GM21360 (cell line): ENCODE data around the gene KRT10.
"Not testable (repeated sequence)": the region's sequence is repeated elsewhere in the genome, so short reads cannot be mapped to it uniquely, and the experiment has no call there.

Source experiments
- ATAC-seq: cut with Tn5 transposase; IDR thresholded peaks from one replicate; pipeline ENCODE4 v1.9.1; 2021; ENCODE audit warnings: mild to moderate bottlenecking, moderate library complexity; ENCODE audit not compliant: unreplicated experiment

The KRT10 gene

DNA sequence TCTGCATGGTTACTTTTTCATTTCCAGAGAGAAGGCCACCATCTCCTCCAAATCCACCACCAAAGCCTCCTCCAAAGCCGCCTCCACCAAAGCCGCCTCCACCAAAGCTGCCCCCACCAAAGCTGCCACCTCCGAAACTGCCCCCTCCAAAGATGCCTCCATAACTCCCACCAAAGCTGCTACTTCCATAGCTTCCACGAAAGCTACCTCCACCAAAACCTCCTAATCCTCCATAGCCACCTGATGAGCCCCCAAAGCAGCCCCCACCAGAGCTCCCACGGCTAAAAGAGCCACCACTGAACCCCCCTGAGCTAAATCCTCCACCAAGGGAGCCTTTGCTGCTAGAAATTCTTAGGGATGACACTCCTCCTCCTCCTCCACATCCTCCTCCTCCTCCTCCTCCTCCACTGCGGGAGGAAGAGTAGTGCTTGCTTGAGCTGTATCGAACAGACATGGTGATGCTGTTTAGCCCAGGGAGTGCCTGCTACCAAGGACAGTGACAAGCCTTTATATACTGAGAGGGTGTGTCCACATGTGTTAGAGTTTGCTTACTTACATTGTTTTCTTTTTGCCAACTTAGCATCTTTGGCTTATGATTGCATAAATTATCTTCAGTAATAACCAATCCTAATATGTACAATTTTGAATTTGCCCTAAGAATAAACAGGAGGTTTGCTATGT lies at the start of gene KRT10:
Gene KRT10, minus strand, starts transcription at position 483 of the 681 bp plus-strand sequence. Its CDS starts 29 bp downstream, at position 454.
- ATAC-seq = no peak

DNA sequence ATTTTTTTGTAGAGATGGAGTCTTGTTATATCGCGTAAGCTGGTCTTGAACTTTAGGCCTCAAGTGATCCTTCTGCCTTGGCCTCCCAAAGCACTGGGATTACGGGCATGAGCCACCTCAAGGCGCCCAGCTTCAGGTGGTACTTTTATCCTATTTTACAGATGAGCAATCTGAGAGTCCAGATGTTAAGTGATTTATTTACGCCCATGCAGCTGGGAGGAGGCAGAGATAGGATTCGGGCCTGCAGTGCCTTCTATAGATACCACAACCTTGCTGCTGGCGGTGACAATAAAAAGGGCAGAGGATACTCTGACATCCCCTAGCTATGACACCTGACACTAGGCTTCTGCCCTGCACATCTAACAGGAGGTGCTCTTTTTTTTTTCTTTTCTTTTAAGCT lies 48.9 kb upstream of the KRT10 start:
- no peak for ATAC-seq

DNA sequence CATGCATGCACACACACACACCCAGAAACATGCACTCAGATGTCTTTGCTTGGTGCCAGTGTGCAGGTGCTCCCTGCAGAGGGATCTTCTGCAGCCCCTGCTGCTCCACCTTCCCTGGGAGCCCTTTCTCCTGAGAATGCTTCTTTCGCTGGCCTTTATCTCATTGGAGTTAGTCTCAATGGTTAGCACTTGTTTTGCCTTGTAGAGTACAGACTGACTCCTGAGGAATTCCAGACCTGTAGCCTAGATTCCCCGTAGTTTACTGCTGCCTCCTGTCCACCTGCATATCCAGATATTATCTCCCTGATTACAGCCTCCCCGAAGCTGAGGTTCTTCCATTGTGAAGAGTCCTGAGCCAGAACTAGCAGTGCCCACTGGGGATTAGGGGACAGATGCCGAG lies 47.7 kb upstream of the KRT10 start:
- no peak for ATAC-seq

DNA sequence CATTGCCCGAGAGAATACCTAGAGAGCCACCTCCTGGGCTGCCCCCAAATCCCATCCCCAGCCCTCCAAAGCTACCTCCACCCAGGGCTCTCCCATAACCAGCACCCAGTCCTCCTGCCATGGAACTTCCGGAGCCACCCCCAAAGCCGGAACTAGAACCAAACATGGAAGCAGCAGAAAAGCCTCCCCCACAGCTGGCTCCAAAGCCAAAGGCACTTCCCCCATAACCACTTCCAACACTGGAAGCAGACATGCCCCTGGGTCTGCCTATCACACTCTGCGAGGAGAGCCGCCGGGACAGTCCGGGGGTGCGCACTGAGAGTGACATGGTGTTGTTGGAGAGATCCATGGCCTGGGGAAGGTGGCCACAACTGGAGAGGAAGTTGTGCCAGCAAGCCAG lies 44.4 kb upstream of the KRT10 start, which contains the start of gene KRT12:
Gene KRT12, minus strand, starts transcription at position 386 of the 400 bp plus-strand sequence. Its CDS starts 37 bp downstream, at position 349.
- no peak for ATAC-seq

DNA sequence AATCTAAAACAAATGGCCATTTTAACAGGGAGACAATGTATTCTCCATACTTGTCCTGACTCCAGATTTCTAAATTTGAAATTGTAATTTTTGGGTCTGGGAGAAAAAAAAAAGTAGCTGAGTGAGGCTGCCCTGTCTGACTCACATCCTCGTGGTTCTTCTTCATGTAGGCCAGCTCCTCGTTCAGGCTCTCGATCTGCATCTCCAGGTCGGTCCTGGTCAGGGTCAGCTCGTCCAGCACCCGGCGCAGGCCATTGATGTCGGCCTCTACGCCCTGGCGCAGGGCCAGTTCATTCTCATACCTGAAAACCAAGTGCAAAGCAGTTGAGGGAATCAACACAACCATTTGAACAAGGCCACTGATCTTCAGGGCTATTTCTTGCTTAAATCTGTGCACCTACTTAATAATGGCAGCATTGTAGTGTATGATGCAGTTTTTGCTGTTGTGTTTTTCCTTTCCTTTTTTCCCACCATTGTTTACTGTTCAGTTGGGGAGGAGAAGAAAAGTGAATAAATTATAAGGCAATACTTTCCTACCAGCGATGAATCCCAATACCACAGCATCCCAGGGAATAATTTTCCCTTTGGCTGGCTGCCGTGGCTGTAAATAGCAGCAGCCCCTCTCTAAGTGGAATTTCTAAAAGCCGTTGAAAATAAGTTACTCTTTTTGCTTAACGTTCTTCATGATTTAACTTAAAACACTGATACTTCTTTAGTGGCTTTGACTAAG lies 42.4 kb upstream of the KRT10 start:
- ATAC-seq = no peak

DNA sequence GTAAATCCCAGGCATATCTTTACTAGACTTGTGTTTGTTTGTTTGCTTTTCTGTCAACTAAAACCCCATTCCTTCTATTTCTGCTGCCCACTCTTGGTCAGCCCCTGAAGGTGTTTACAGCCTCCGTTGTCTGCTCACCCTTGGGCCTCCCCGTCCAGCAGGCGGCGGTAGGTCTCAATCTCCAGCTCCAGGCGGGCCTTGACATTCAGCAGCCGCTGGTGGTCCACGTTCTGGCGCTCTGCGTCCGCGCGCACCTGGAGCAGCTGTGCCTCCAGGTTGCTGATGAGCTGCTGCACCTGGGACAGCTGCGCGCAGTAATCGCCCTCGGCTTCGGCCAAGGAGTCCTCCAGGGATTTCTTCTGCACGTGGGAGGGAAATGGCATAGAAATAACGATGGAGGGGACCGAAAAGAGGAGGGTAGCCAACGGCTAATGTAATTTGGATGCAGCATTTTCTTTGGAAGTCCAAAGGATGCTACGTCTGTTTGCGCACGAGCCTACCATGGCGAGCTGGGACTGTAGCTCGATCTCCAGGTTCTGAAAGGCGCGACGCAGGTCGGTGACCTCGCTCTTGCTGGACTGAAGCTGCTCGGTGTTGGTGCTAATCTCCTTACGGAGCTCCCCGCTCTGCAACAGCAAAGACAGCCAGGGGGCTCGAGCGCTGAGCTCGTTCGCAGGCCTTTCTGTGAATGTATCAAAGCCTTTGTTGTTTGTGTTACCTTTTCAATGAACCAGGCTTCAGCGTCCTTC lies 40.7 kb upstream of the KRT10 start:
- no peak for ATAC-seq

DNA sequence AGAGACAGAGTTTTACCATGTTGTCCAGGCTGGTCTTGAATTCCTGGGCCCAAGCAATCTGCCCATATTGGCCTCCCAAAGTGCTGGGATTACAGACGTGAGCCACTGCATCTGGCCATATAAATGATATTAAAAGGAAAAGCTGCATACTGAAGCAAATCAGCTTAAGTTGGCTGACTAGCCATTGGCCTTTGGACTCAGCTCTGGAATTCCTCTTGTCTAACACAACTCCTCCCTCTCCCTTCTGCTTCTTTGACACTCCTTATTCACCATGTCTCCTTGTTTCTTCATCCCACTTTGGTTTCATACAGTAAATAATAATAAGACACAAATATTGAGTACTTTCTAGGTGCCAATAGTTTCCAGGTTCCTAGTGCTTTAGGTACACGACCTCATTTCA lies 37.1 kb upstream of the KRT10 start:
- ATAC-seq = no peak

DNA sequence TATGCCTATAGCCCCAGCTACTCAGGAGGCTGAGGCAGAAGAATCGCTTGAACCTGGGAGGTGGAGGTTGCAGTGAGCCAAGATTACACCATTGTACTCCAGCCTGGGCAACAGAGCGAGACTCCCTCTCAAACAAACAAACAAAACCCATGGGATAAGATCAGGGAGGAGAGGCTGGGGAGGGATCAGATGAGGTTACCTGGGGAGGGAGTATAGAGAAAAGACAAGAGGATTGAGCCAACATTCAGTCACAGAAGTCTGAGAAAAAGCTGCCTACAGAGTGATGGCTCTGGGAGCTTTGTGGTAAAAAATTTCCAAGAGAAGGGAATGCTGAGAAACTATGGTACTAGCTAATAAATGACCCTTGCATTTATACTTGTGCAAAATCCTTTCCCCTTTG lies 36.3 kb upstream of the KRT10 start:
- not testable (repeated sequence) for ATAC-seq

DNA sequence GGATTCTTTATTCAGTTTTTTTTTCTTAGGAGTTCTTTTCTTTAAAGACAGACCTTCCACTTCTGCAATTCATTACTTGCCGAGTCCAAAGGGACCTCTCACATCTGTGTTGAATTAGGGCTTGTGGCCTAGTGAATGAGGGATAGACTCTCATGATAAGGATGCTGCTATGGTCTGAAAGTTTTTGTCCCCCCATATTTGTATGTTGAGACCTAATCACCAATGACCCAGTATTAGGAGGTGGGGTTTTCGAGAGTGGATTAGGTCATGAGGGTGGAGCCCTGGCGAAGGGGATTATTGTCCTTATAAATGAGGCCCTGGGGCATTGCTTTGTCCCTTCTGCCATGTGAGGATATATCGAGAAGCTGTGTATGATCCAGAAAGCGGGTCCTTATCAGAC lies 35.1 kb upstream of the KRT10 start:
- ATAC-seq = no peak

DNA sequence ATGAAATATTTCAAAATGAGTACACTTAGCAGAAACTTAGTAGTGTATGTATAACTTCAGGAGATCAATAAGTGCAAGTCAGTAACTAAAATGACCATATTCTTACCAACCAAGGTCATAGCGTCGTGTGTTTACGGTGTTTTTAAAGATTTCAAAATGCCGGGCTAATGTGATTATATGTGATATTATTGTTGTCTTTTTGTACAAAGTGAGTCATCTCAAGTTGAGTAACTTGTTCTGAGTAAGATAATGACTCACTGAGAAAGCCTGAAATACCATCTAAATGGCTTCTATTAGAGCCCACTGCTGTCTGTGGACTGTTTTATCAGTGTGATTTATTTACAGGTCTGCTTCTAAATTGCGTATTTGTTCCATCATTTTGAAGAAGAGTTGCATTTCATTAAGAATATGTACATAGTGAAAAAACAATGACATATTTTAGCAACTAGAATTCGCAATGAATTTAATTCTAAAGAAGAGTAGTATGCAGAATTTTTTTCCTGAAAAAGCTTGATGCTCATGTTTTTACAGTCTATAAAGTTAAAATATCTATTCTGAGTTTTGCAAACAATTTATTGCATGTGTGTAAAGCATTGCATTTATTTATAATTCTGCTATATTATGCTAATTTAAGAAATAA lies 31.9 kb upstream of the KRT10 start:
- no peak for ATAC-seq

DNA sequence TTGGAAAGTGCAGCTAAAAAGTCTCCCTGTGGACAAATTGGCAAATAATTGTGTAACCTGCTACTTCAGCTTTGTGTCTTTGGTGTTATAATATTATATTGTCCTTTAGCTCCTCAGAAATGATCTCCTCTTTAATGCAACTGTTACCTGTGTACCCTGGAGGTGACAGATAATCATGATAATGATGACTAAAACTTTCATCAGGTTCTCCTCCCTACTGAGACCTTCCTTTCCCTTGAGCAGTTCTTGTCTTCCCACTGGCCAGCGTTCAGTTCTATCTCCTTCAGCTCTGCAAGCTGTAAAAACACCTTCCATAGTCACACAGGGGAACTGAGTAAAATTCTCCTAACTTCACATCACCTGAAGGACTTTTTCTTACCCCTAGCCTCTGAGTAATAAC lies 29.9 kb upstream of the KRT10 start:
- no peak for ATAC-seq

DNA sequence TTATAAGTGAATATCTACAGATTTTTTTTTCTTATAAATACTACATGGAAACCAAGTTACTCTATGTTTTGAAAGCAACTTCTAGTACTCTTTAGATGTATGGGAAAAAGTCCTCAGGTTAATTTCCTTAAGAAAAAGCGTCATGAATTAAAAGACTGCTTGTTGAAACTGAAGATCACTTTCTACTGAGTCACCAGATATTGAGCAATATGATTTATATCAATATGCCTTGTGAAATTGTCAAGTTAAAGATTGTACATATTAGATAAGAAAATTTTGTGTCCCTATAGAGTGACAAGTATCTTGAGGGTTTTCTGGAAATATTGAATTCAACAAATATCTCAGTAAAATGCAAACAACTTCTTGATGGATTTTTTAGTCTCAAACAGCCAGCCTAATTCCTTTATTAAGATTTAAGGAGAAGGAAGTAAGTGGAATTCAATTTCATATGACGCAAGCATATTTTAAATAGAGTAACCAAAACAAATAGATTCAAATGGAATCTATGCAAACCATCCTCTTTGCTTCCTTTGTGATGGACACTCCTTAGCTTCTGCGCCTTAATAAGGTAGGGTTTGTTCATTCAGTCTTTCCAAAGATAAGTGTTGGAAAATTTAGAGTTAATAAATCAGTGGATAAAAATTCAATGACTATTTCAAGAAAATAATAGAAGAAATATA lies 28.0 kb upstream of the KRT10 start:
- no peak for ATAC-seq

DNA sequence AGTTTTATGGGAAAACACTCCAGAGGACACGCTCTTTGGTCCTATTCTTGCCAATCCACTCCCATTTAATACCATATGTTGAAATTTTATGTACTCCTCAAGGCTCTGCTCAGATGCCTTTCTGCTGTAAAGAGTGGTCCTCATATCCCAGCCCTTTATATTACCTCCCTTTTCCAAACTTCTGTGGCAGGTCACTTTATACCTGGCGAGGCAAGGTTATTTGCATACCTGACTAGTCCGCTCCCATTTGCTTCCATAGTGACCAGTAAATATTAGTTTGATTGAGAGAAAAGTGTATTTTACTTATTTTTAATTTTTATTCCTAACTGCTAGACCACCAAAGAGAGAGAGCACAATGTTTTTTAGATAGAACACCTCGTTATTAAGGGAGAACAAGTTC lies 27.3 kb upstream of the KRT10 start:
- no peak for ATAC-seq

DNA sequence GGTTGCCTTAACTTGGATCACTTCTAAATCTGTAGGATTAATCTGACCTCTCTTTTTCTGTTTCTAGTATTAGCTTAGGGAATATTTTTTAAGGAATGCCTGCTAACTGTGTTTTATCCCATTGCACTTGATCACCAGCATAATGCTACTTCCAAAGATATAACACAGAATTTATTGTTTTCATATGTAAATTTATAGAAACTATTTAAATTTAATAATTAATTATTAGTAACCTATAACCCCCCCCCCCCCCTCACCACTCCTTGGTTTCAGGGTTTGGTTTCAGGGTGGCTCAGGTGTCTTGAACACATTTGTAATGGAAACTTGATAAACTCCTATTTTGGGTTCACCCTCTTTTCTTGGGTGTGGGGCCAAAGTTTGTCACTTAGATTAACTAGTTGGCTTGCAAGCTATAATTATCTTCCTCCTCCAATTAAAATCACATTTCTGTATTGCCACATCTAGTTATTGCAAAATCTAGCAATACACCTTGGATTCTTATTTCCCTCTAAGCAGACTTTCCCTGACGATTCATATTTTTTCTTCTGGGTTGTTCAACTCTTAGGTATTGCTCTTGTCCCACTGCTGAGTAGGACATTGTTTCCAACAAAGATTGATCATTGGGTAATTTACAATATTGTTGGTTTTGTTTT lies 26.3 kb upstream of the KRT10 start:
- no peak for ATAC-seq

DNA sequence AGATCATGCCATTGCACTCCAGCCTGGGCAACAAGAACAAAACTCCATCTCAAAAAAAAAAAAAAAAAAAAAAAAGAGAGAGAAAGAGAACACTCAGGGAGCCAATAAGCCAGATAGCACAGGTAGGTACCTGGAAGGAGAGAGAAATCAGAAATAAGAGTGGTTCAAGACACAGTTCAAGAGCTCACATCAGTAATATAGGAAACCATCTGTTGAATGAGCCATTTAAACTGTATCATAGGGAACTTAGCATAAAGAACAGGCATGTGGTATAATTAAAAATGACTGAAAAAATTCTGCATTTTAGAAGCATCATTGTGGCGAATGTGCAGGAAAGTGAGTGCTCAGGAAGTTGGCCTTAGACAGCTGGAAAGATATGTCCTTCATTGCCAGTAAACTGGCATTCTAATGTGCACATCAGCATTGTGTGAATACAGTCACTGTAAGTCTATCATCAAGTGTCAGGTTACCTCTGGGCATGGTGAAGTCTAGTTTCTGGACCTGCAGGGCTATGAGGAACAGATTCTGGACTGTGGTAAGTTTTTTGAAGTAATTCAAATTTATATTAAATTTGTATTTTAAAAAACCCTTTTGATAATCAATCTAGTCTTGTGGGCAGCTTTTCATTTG lies 24.2 kb upstream of the KRT10 start:
- no peak for ATAC-seq

DNA sequence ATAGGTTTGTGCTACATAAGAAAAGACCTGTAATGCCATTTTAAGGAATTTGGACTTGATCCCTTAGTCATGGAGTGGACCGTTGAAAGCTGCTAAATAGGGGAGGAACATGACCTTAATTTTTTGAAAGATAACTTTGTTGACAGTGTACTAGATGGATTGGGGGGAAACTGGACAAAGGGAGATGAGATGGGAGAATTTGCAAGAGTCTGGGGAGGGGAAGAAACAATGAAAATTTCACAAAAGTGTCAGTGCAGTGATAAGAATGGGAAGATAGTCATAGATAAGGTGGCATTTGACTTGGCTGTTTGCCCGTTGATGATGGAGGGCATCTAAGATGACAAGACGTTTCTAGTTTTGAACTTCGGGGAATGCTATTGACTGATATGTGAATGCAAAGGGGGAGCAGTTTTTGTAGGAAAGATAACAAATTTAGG lies 22.3 kb upstream of the KRT10 start:
- no peak for ATAC-seq

DNA sequence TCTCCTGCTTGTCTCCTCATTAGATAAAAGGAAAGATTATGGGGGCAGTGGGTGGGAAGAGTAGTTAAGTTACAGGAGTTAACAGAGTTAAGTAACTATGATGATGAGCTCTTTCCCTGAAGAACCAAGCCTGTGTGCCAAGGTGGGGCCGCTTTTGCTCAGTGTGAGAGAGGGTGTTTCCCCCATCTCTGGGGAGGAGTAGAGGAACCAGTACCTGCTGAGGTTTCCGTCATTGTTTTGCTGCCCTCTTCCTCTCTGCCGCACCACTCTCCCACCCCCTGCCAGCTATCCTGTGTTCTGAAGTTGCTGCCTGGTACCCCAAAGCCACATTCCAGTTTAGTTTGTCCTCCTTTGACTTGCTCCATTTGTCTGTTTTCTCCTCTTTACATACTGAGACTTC lies 20.8 kb upstream of the KRT10 start:
- no peak for ATAC-seq

DNA sequence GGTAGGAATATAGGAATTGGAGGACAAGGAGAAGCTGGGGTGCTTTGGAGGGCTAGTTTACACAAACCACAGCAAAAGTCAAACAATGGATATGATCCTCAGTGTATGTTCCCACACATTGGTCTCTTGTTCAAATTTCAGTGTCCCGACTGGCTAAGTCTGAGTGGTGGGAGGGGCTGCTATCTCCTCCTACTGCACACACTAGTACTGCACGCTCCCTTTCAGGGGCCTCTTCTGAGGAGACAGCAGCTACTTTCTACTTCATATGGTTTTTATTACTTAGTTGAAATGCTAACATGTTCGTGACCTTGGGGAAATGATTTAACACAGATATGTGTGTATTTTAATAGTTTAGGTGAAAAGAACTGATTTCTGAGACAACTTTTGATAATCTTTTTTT lies 18.8 kb upstream of the KRT10 start:
- ATAC-seq = no peak

DNA sequence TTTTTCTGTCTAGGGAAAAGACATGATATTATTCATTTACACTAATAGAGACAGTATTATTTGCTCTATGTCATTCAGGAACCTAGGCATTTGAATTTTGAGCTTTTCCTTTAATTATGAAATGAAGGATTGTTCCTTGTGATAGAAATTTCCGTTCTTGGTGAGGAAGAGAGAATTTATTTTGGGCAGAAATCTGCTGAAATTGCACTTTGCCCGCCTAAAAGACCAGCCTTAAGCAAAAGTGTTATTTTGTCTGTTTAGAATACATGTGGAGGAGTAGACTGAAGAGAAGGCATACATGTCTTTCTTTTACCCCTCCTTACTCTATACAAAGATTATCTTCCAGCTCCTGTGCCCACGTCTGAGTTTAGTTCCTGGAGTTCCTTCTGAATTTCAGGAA lies 16.8 kb upstream of the KRT10 start:
- ATAC-seq = no peak

DNA sequence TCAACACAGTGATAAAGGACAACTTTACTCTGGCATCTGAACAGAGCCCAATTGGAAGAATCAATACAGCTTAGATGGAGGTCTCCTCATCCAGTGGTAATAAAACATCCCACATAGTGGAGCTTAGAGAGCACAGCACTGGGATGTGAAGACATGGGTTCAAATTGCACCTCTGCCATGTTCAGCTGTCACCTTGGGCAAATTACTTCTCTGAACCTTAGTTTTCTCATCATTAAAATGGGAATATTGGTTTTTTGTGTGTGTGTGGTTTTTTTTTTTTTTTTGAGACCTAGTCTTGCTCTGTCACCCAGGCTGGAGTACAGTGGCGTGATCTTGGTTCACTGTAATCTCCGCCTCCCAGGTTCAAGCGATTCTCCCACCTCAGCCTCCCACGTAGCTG lies 13.6 kb upstream of the KRT10 start:
- no peak for ATAC-seq
